H1 (cell line): ENCODE results near the gene GALNT13. TPM values are rescaled to one million over a fixed set of nuclear protein-coding genes. Genes with fewer than 3 reads are reported as not detected.

Experiments
- CTCF ChIA-PET: fragments of 300-600 bp; sonication (Branson Sonifier 250); formaldehyde crosslinking; loops from one replicate; lab custom pipeline; 2021; ENCODE audit not compliant: partially characterized antibody; lab: Charles Lee
- POLR2A ChIA-PET: fragments of 300-600 bp; sonication (Branson Sonifier 250); formaldehyde crosslinking; loops from one replicate; lab custom pipeline; 2021; ENCODE audit warnings: inconsistent platforms; ENCODE audit not compliant: partially characterized antibody; lab: Charles Lee
- DNase-seq, 2 experiments: peaks; one replicate each; pipeline versions ENCODE4 v3.0.0 to v3.0.0-alpha.2; 2010 to 2022; ENCODE audit warnings: low spot score in 2 of 2, low read depth in 1 of 2, mixed read lengths in 1 of 2
- FAIRE-seq: peaks from 2 replicates; lab custom pipeline; 2011; peaks lifted over from hg19 to GRCh38; lab: Jason Lieb, UNC
- H2AFZ ChIP-seq: 2 replicates; pipeline ENCODE4 v1.8.1; 2012; ENCODE audit warnings: low read length, inconsistent platforms
- H2AK5ac ChIP-seq: 2 replicates; pipeline ENCODE4 v1.6.1; 2013; ENCODE audit warnings: low read depth, low read length
- H2BK120ac ChIP-seq: replicated peaks from 2 replicates; pipeline ENCODE3; 2013; ENCODE audit warnings: low read depth, low read length, inconsistent platforms
- H2BK12ac ChIP-seq: 2 replicates; pipeline ENCODE4 v1.6.1; 2013; ENCODE audit warnings: low read depth, low read length
- H2BK15ac ChIP-seq: 2 replicates; pipeline ENCODE4 v1.6.1; 2013; ENCODE audit warnings: low read length
- H2BK20ac ChIP-seq: 2 replicates; pipeline ENCODE4 v1.6.1; 2013; ENCODE audit warnings: low read length
- H2BK5ac ChIP-seq: 2 replicates; pipeline ENCODE4 v1.6.1; 2013; ENCODE audit warnings: low read depth, low read length
- H3K14ac ChIP-seq: 2 replicates; pipeline ENCODE4 v1.6.1; 2013; ENCODE audit warnings: inconsistent platforms; ENCODE audit not compliant: insufficient read length
- H3K18ac ChIP-seq: 2 replicates; pipeline ENCODE4 v1.6.1; 2013; ENCODE audit warnings: low read length; ENCODE audit errors: extremely low read depth
- H3K23ac ChIP-seq: 2 replicates; pipeline ENCODE4 v1.6.1; 2013; ENCODE audit warnings: inconsistent platforms; ENCODE audit not compliant: insufficient read length
- H3K23me2 ChIP-seq: 2 replicates; pipeline ENCODE4 v1.6.1; 2013; ENCODE audit warnings: low read depth, low read length
- H3K27ac ChIP-seq: 2 replicates; pipeline ENCODE4 v1.6.1; 2011; ENCODE audit warnings: low read depth, low read length, inconsistent platforms
- H3K27me3 ChIP-seq, 4 experiments: replicated peaks in 1 of 4; 1 replicate in 1 of 4; 2 replicates in 3 of 4; pipeline versions ENCODE4 v1.6.1 to v1.8.1; 2011 to 2013; ENCODE audit warnings: low read length in 3 of 4, mild to moderate bottlenecking in 3 of 4, inconsistent platforms in 2 of 4, mixed read lengths in 2 of 4, moderate library complexity in 1 of 4; ENCODE audit not compliant: control insufficient read depth in 3 of 4, insufficient read depth in 3 of 4; ENCODE audit errors: extremely low read depth in 1 of 4
- H3K36me3 ChIP-seq, 4 experiments: 2 replicates each; pipeline versions ENCODE4 v1.6.1 to v1.8.1; 2011 to 2013; ENCODE audit warnings: mild to moderate bottlenecking in 4 of 4, low read length in 3 of 4, moderate library complexity in 2 of 4, control low read depth in 1 of 4, inconsistent platforms in 1 of 4; ENCODE audit not compliant: insufficient read depth in 4 of 4, control insufficient read depth in 2 of 4
- H3K4ac ChIP-seq: replicated peaks from 2 replicates; pipeline ENCODE3; 2013; ENCODE audit warnings: low read length, low read depth, mixed read lengths, inconsistent platforms; ENCODE audit not compliant: insufficient read length
- H3K4me1 ChIP-seq, 4 experiments: replicated peaks in 1 of 4; 1 replicate in 1 of 4; 2 replicates in 3 of 4; pipeline versions ENCODE4 v1.6.1 to v1.8.1; 2011 to 2013; ENCODE audit warnings: low read length in 3 of 4, inconsistent platforms in 2 of 4, mixed read lengths in 1 of 4; ENCODE audit not compliant: insufficient read depth in 4 of 4, control insufficient read depth in 3 of 4
- H3K4me2 ChIP-seq, 2 experiments: 2 replicates each; pipeline versions ENCODE4 v1.6.1 to v1.8.1; 2011 to 2013; ENCODE audit warnings: low read depth in 2 of 2, low read length in 2 of 2, control low read depth in 1 of 2, inconsistent platforms in 1 of 2, mild to moderate bottlenecking in 1 of 2; ENCODE audit not compliant: insufficient read depth in 1 of 2
- H3K4me3 ChIP-seq, 4 experiments: fragments of 200-600, 300-600 bp in 1 of 4; sonication (generic), shearing (Covaris generic), sonication (Bioruptor Twin) in 1 of 4; 2 replicates each; pipeline versions ENCODE4 v1.5.1 to v1.8.1; 2011 to 2016; ENCODE audit warnings: low read length in 4 of 4, low read depth in 3 of 4, control low read depth in 2 of 4, inconsistent platforms in 2 of 4, mild to moderate bottlenecking in 2 of 4, mixed read lengths in 1 of 4, moderate library complexity in 1 of 4; ENCODE audit not compliant: insufficient read depth in 2 of 4; ENCODE audit errors: extremely low read depth in 1 of 4
- H3K56ac ChIP-seq: replicated peaks from 2 replicates; pipeline ENCODE3; 2013; ENCODE audit warnings: low read depth, mild to moderate bottlenecking, mixed read lengths, low read length, inconsistent platforms; ENCODE audit not compliant: insufficient read length
- H3K79me1 ChIP-seq: 2 replicates; pipeline ENCODE4 v1.6.1; 2013; ENCODE audit warnings: low read depth, low read length, control low read depth
- H3K79me2 ChIP-seq, 2 experiments: 2 replicates each; pipeline versions ENCODE4 v1.6.1 to v1.8.1; 2012 to 2013; ENCODE audit warnings: low read length in 2 of 2, mild to moderate bottlenecking in 2 of 2, inconsistent platforms in 1 of 2; ENCODE audit not compliant: insufficient read depth in 2 of 2, control insufficient read depth in 1 of 2
- H3K9ac ChIP-seq, 4 experiments: replicated peaks in 1 of 4; 1 replicate in 1 of 4; 2 replicates in 3 of 4; pipeline versions ENCODE4 v1.6.1 to v1.8.1; 2011 to 2013; ENCODE audit warnings: low read depth in 3 of 4, low read length in 3 of 4, control low read depth in 2 of 4, mild to moderate bottlenecking in 2 of 4, moderate library complexity in 2 of 4, inconsistent platforms in 1 of 4; ENCODE audit errors: extremely low read depth in 1 of 4
- H3K9me3 ChIP-seq, 2 experiments: 2 replicates each; pipeline versions ENCODE4 v1.6.1 to v1.8.1; 2012 to 2013; ENCODE audit warnings: mild to moderate bottlenecking in 2 of 2, moderate library complexity in 2 of 2, control low read depth in 1 of 2, inconsistent platforms in 1 of 2, low read depth in 1 of 2, low read length in 1 of 2, mixed read lengths in 1 of 2; ENCODE audit not compliant: insufficient read depth in 2 of 2
- H4K20me1 ChIP-seq, 2 experiments: replicated peaks in 1 of 2; 2 replicates each; pipeline versions ENCODE3 to v1.8.1; 2011 to 2013; ENCODE audit warnings: inconsistent platforms in 2 of 2, low read length in 2 of 2, mild to moderate bottlenecking in 1 of 2; ENCODE audit not compliant: insufficient read depth in 2 of 2, control insufficient read depth in 1 of 2
- H4K5ac ChIP-seq: 2 replicates; pipeline ENCODE4 v1.6.1; 2013; ENCODE audit warnings: low read length, low read depth, mixed read lengths, inconsistent platforms; ENCODE audit not compliant: insufficient read length
- H4K8ac ChIP-seq: 2 replicates; pipeline ENCODE4 v1.8.0; 2013; ENCODE audit warnings: mild to moderate bottlenecking, moderate library complexity, low read length, inconsistent platforms; ENCODE audit not compliant: insufficient read depth; ENCODE audit errors: extremely low read depth
- H4K91ac ChIP-seq: replicated peaks from 2 replicates; pipeline ENCODE3; 2013; ENCODE audit warnings: low read length, mixed read lengths, inconsistent platforms; ENCODE audit not compliant: insufficient read length
- CBX5 ChIP-seq: fragments of 300-800, 300-1000 bp; sonication (generic); IDR thresholded peaks from 2 replicates; pipeline ENCODE4 v1.7.1; 2016; ENCODE audit warnings: antibody characterized with exemption, low read length, low read depth
- CBX8 ChIP-seq: fragments of 300-800, 300-1000 bp; sonication (generic); IDR thresholded peaks from 2 replicates; pipeline ENCODE4 v1.7.1; 2016; ENCODE audit warnings: low read depth, low read length, borderline replicate concordance
- GTF2F1 ChIP-seq: IDR thresholded peaks from 2 replicates; pipeline ENCODE4 v1.6.1; 2012; ENCODE audit warnings: low read depth, low read length, improper control_type of control experiment, borderline replicate concordance
- HDAC2 ChIP-seq, 2 experiments: fragments of 300-600 bp in 1 of 2; sonication (generic) in 1 of 2; IDR thresholded peaks; 2 replicates each; pipeline ENCODE4 v1.6.1; 2011 to 2012; ENCODE audit warnings: low read depth in 2 of 2, low read length in 2 of 2, mild to moderate bottlenecking in 2 of 2, moderate library complexity in 2 of 2, borderline replicate concordance in 1 of 2, inconsistent platforms in 1 of 2
- HDAC6 ChIP-seq: IDR thresholded peaks from one replicate; pipeline ENCODE4 v1.7.1; 2012; ENCODE audit warnings: low read depth, mild to moderate bottlenecking, inconsistent platforms, low read length, moderate library complexity
- KDM5A ChIP-seq: fragments of 200-600 bp; IDR thresholded peaks from 2 replicates; pipeline ENCODE4 v1.7.1; 2012; ENCODE audit warnings: mild to moderate bottlenecking, low read length, inconsistent platforms, mixed read lengths
- NANOG ChIP-seq: IDR thresholded peaks from 2 replicates; pipeline ENCODE4 v1.6.1; 2011; ENCODE audit warnings: low read length, low read depth, mild to moderate bottlenecking, inconsistent platforms; ENCODE audit not compliant: insufficient read depth, poor library complexity, severe bottlenecking
- POLR2AphosphoS5 ChIP-seq: IDR thresholded peaks from 2 replicates; pipeline ENCODE4 v1.6.1; 2011; ENCODE audit warnings: low read depth, low read length
- RBBP5 ChIP-seq: IDR thresholded peaks from 2 replicates; pipeline ENCODE4 v1.7.1; 2012; ENCODE audit warnings: low read depth, mild to moderate bottlenecking, inconsistent platforms, low read length, moderate library complexity, borderline replicate concordance
- RNF2 ChIP-seq: fragments of 200-900, 300-1000 bp; sonication (generic); IDR thresholded peaks from 2 replicates; pipeline ENCODE4 v1.7.1; 2016; ENCODE audit warnings: borderline replicate concordance, low read depth, mild to moderate bottlenecking, antibody characterized with exemption, low read length; ENCODE audit not compliant: poor library complexity, severe bottlenecking; ENCODE audit errors: missing control alignments
- RXRA ChIP-seq: IDR thresholded peaks from 2 replicates; pipeline ENCODE4 v1.6.1; 2011; ENCODE audit warnings: low read depth, mild to moderate bottlenecking, low read length, moderate library complexity; ENCODE audit not compliant: insufficient read depth
- TCF12 ChIP-seq: IDR thresholded peaks from 2 replicates; pipeline ENCODE4 v1.6.1; 2011; ENCODE audit warnings: low read depth, mild to moderate bottlenecking, low read length
- WGBS, 2 experiments: shearing (Covaris generic) in 1 of 2; methylation state at CpG; one replicate each; pipeline versions ENCODE4 v1.1.6 to v1.1.7; 2013 to 2015; ENCODE audit warnings: low lambda C conversion rate in 2 of 2, mixed read lengths in 2 of 2, inconsistent platforms in 1 of 2, low coverage in 1 of 2, missing lambda C conversion rate in 1 of 2; ENCODE audit not compliant: insufficient replicate concordance in 2 of 2, insufficient coverage in 1 of 2, insufficient read length in 1 of 2; ENCODE audit errors: extremely low coverage in 1 of 2, missing lambda C conversion rate in 1 of 2; 5-methylcytosine and 5-hydroxymethylcytosine counted together
- polyA plus RNA-seq, 7 experiments: library from polyadenylated mRNA; depleted of rRNA in 3 of 7; stranded (reverse) in 5 of 7; unstranded in 2 of 7; fragments of >200 nt in 5 of 7; fragments of 200-250 nt in 2 of 7; gene quantifications; 1 replicate in 5 of 7; 2 replicates in 1 of 7; 4 replicates in 1 of 7; pipeline versions ENCODE4 v1.2.1 to v1.2.3, GENCODE V29; 2011 to 2013; ENCODE audit warnings: missing spikeins in 2 of 7, mixed read lengths in 2 of 7
- total RNA-seq: library from RNA; stranded (reverse); fragmentation: NEBNext Ultra II Directional; extraction: Animal tissue kit (Norgen Biotek cat#: 25700); gene quantifications from 2 replicates; pipeline ENCODE4 v1.2.1, GENCODE V29; 2021

GALNT13 gene
- total and polyA plus RNA-seq, 2 of the 8 experiments (the other 6 are each of a cell fraction or from before 2014, with no cell fraction given): 3.2 to 9.6 TPM

GRCh38 chr2:154455166-154455565 is 583.4 kb downstream of the GALNT13 start:
- Histone ChIP-seq H3K14ac (no peak overlapping the region), H2BK15ac (no peak overlapping the region), H3K4me2 (no peak overlapping the region), H4K5ac (no peak overlapping the region), H3K9me3 (no peaks in the 10 kb centered on the region), H2AK5ac (no peak overlapping the region), H4K20me1 (no peaks in the 10 kb centered on the region), H4K91ac (no peak overlapping the region), H3K56ac (no peak overlapping the region), H2BK12ac (no peak overlapping the region), H3K36me3 (no peaks in the 10 kb centered on the region), H3K79me2 (no peaks in the 10 kb centered on the region), H3K4me3 (no peak overlapping the region)
- no peak for FAIRE-seq
- POLR2A ChIA-PET: no interaction called here
- TF ChIP-seq KDM5A: no peak
- no peak for TF ChIP-seq NANOG
- TF ChIP-seq GTF2F1: no peak
- no peak for TF ChIP-seq CBX5
- TF ChIP-seq RXRA: no peak
- no peak for TF ChIP-seq CBX8
- TF ChIP-seq HDAC2 (IDR thresholded peaks at IDR 0.05; ENCODE audit: borderline replicate concordance in 1 of 2, low read depth in 2 of 2, low read length in 2 of 2): no peak
- no peak for TF ChIP-seq RBBP5
- no peak for TF ChIP-seq POLR2AphosphoS5
- TF ChIP-seq TCF12: no peak
- no peak for TF ChIP-seq HDAC6
- no peak for TF ChIP-seq RNF2
- TF ChIP-seq, all 59 proteins: peak for 0
- Histone ChIP-seq H3K27ac (no peak overlapping the region), H2BK20ac (no peak overlapping the region), H3K9ac (no peak overlapping the region), H3K18ac (no peak overlapping the region), H3K4me1 (no peaks in the 10 kb centered on the region), H2BK120ac (no peak overlapping the region), H4K8ac (no peak overlapping the region), H3K79me1 (no peaks in the 10 kb centered on the region), H3K23ac (no peak overlapping the region), H2BK5ac (no peak overlapping the region), H3K4ac (no peak overlapping the region), H2AFZ (no peak overlapping the region), H3K23me2 (no peaks in the 10 kb centered on the region), H3K27me3 (no peaks in the 10 kb centered on the region)
- no peak for DNase-seq
- CTCF ChIA-PET: interaction anchor here (0.9 to 1.8 kb wide), 2 partner anchors 169 to 229 kb away, joined by 4 to 8 read pairs; no protein-coding TSS in a partner anchor
- WGBS, 2 experiments: 90% methylated on average over 4 of the region's 4 CpGs; no CpG with 5 or more reads in 1 of the 2 experiments
